ENCODE measurements around the gene SLC25A39. TPM values are rescaled to one million over a fixed set of nuclear protein-coding genes. Genes with fewer than 3 reads are reported as not detected.
A peak's percentile ranks its signal among the peaks of the same experiment; 100 is the strongest.

Gene SLC25A39
- total and polyA plus RNA-seq, 9 of the 15 experiments (the other 6 are each of a cell fraction or from before 2014, with no cell fraction given) = 4.8 to 267 (median 140) TPM

DNA sequence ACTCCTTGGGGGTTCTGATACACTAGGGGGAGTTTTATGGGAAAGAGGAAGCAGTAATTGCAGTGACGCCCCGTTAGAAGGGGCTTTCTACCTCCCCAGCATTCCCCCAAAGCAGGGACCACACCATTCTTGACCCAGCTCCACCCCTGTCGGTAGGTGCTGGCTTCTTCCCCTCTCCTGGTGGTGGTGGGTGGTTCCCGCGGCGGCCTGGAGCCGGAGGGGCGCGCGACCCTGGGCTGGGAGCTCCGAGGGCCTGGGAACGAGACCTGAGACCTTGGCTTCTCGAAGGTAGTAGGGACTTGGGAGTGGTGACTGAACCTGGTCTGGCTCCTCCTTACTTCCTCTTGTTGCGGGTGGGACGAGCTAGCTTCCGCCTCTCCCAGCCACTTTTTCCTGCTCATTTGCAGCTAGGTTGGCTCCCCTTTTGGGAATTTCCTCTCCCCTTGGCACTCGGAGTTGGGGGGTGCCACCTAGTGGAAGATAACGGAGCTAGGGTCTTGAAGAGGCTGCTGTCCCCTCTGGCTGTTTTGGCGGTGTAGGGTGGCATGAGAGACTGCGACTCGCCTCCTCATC lies 20.9 kb upstream of the SLC25A39 start (continued):
- TF ChIP-seq ZBTB7A (IDR thresholded peaks at IDR 0.05; ENCODE audit: borderline replicate concordance, control insufficient read depth, low read depth, low read length) (peak; percentile 62), HDAC1 (IDR thresholded peaks at IDR 0.05) (no peak), MAFG (tag; conservative IDR thresholded peaks at IDR 0.05) (no peak), ETV1 (tag; conservative IDR thresholded peaks at IDR 0.05; ENCODE audit: low read depth) (no peak), ZNF197 (CRISPR knock-in tag; IDR thresholded peaks at IDR 0.05; ENCODE audit: low read depth) (no peak), ZNF24 (IDR thresholded peaks at IDR 0.05) (no peak), BACH1 (tag; IDR thresholded peaks at IDR 0.05) (no peak), GTF2A2 (tag; IDR thresholded peaks at IDR 0.05) (no peak), SP1 (CRISPR knock-in tag; IDR thresholded peaks at IDR 0.05) (peak; percentile 8; the same call in 1 of the 2 replicates), NRF1 (conservative IDR thresholded peaks at IDR 0.05 in 1 of 2, IDR thresholded peaks at IDR 0.05 in 1 of 2) (peak in 1 of 2 experiments; percentile 34; a peak in 1 of 4 replicates), CHD1 (IDR thresholded peaks at IDR 0.05; ENCODE audit: low read length) (peak; percentile 76), ETV6 (IDR thresholded peaks at IDR 0.05; ENCODE audit: borderline replicate concordance in 1 of 2, low read depth in 2 of 2, low read length in 1 of 2) (peak; percentile 74 to 84), ETV6 (CRISPR knock-in tag; IDR thresholded peaks at IDR 0.05; ENCODE audit: borderline replicate concordance) (no peak), POLR2B (IDR thresholded peaks at IDR 0.05; ENCODE audit: low read depth, partially characterized antibody) (no peak), SMC3 (conservative IDR thresholded peaks at IDR 0.05; ENCODE audit: insufficient read depth, low read depth, low read length) (0 out of 2 replicates have a peak, but pooled peaks have one; percentile 24), CC2D1A (IDR thresholded peaks at IDR 0.05) (no peak), SRF (CRISPR knock-in tag; IDR thresholded peaks at IDR 0.05) (no peak; a peak in 1 of 4 replicates), ZNF133 (CRISPR knock-in tag; IDR thresholded peaks at IDR 0.05) (no peak), ZNF253 (CRISPR knock-in tag; conservative IDR thresholded peaks at IDR 0.05) (no peak), TEAD4 (IDR thresholded peaks at IDR 0.05; ENCODE audit: low read length) (no peak), TEAD4 (CRISPR knock-in tag; IDR thresholded peaks at IDR 0.05; ENCODE audit: borderline replicate concordance) (no peak)
- TF ChIP-seq, protein P1, sequence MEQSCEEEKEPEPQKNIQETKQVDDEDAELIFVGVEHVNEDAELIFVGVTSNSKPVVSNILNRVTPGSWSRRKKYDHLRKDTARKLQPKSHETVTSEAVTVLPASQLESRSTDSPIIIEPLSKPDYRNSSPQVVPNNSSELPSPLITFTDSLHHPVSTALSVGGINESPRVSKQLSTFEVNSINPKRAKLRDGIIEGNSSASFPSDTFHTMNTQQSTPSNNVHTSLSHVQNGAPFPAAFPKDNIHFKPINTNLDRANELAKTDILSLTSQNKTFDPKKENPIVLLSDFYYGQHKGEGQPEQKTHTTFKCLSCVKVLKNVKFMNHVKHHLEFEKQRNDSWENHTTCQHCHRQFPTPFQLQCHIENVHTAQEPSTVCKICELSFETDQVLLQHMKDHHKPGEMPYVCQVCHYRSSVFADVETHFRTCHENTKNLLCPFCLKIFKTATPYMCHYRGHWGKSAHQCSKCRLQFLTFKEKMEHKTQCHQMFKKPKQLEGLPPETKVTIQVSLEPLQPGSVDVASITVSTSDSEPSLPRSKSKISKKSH (CRISPR knock-in tag; IDR thresholded peaks at IDR 0.05) = no peak
- TF ChIP-seq, protein P2, sequence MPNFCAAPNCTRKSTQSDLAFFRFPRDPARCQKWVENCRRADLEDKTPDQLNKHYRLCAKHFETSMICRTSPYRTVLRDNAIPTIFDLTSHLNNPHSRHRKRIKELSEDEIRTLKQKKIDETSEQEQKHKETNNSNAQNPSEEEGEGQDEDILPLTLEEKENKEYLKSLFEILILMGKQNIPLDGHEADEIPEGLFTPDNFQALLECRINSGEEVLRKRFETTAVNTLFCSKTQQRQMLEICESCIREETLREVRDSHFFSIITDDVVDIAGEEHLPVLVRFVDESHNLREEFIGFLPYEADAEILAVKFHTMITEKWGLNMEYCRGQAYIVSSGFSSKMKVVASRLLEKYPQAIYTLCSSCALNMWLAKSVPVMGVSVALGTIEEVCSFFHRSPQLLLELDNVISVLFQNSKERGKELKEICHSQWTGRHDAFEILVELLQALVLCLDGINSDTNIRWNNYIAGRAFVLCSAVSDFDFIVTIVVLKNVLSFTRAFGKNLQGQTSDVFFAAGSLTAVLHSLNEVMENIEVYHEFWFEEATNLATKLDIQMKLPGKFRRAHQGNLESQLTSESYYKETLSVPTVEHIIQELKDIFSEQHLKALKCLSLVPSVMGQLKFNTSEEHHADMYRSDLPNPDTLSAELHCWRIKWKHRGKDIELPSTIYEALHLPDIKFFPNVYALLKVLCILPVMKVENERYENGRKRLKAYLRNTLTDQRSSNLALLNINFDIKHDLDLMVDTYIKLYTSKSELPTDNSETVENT (CRISPR knock-in tag; IDR thresholded peaks at IDR 0.05) = no peak
- TF ChIP-seq, protein P3, sequence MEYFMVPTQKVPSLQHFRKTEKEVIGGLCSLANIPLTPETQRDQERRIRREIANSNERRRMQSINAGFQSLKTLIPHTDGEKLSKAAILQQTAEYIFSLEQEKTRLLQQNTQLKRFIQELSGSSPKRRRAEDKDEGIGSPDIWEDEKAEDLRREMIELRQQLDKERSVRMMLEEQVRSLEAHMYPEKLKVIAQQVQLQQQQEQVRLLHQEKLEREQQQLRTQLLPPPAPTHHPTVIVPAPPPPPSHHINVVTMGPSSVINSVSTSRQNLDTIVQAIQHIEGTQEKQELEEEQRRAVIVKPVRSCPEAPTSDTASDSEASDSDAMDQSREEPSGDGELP (CRISPR knock-in tag; IDR thresholded peaks at IDR 0.05; ENCODE audit: borderline replicate concordance) = no peak
